ENCODE measurements around the gene LMAN1L.
"Not testable (repeated sequence)": the region's sequence is repeated elsewhere in the genome, so short reads cannot be mapped to it uniquely, and the experiment has no call there.

Gene LMAN1L

GRCh38 chr15:74782259-74783071 is 30.2 kb upstream of the LMAN1L start:
- DNase-seq (ENCODE audit: low spot score): no peak

GRCh38 chr15:74783072-74783807 is 29.4 kb upstream of the LMAN1L start:
- DNase-seq (ENCODE audit: low spot score): no peak

GRCh38 chr15:74783808-74784175 is 28.8 kb upstream of the LMAN1L start:
- DNase-seq (ENCODE audit: low spot score): no peak

GRCh38 chr15:74784426-74785193 is 28.0 kb upstream of the LMAN1L start:
- DNase-seq (ENCODE audit: low spot score): no peak

GRCh38 chr15:74785194-74786032 is 27.2 kb upstream of the LMAN1L start:
- DNase-seq (ENCODE audit: low spot score): no peak

GRCh38 chr15:74786081-74786480 is 26.6 kb upstream of the LMAN1L start:
- not testable (repeated sequence) for DNase-seq (ENCODE audit: low spot score)

- DNase-seq (ENCODE audit: low spot score): no peak
Observed at GRCh38 chr15:74786551-74787165, 26.0 kb upstream of the LMAN1L start.

- DNase-seq (ENCODE audit: low spot score): peak; percentile 90
Observed at GRCh38 chr15:74787251-74788041, 25.2 kb upstream of the LMAN1L start.

GRCh38 chr15:74788042-74788682 is 24.5 kb upstream of the LMAN1L start:
- DNase-seq (ENCODE audit: low spot score): no peak

- DNase-seq (ENCODE audit: low spot score): no peak
Observed at GRCh38 chr15:74788683-74789151, 23.9 kb upstream of the LMAN1L start.

GRCh38 chr15:74789171-74789631 is 23.4 kb upstream of the LMAN1L start:
- DNase-seq (ENCODE audit: low spot score): no peak

GRCh38 chr15:74789741-74790079 is 22.9 kb upstream of the LMAN1L start:
- DNase-seq (ENCODE audit: low spot score): no peak

GRCh38 chr15:74790080-74790916 is 22.3 kb upstream of the LMAN1L start:
- DNase-seq (ENCODE audit: low spot score): peak; percentile 73

- DNase-seq (ENCODE audit: low spot score): no peak
Observed at GRCh38 chr15:74791007-74791406, 21.6 kb upstream of the LMAN1L start.

GRCh38 chr15:74791667-74792066 is 21.0 kb upstream of the LMAN1L start:
- no peak for DNase-seq (ENCODE audit: low spot score)

- no peak for DNase-seq (ENCODE audit: low spot score)
Observed at GRCh38 chr15:74792227-74793016, 20.2 kb upstream of the LMAN1L start.

GRCh38 chr15:74793135-74794028 is 19.3 kb upstream of the LMAN1L start:
- no peak for DNase-seq (ENCODE audit: low spot score)

Data from pons (tissue), 1 donor.